K562 (cell line): ENCODE measurements around the gene ALG9. TPM values are rescaled to one million over a fixed set of nuclear protein-coding genes. Genes with fewer than 3 reads are reported as not detected.

Source experiments
- ARHGAP35 ChIP-seq: fragments of 450-650 bp; IDR thresholded peaks from 2 replicates; pipeline ENCODE4 v1.6.1; 2018; ENCODE audit not compliant: partially characterized antibody
- ATF1 ChIP-seq, 2 experiments: fragments of 450-650 bp in 1 of 2; IDR thresholded peaks; 2 replicates each; pipeline ENCODE4 v1.6.1; 2016; ENCODE audit warnings: missing compliant biosample characterization in 1 of 2, missing genetic modification characterization in 1 of 2
- CHD1 ChIP-seq: fragments of 200-600 bp; sonication (generic); IDR thresholded peaks from one replicate; pipeline ENCODE4 v1.6.1; 2012; ENCODE audit warnings: mild to moderate bottlenecking, moderate library complexity, low read length, inconsistent platforms
- CREM ChIP-seq: IDR thresholded peaks from 2 replicates; pipeline ENCODE4 v1.6.1; 2014; ENCODE audit warnings: antibody characterized with exemption, low read depth
- ETV5 ChIP-seq: sonication (generic); formaldehyde crosslinking; IDR thresholded peaks from 2 replicates; pipeline ENCODE4 v1.4.0; 2020; ENCODE audit warnings: low read depth, mild to moderate bottlenecking, missing genetic modification reagents
- EZH2 ChIP-seq: IDR thresholded peaks from 2 replicates; pipeline ENCODE4 v1.6.1; 2012; ENCODE audit warnings: low read depth, mild to moderate bottlenecking, inconsistent platforms, low read length, borderline replicate concordance
- GATAD2B ChIP-seq: fragments of 450-650 bp; IDR thresholded peaks from 2 replicates; pipeline ENCODE4 v1.6.1; 2017; ENCODE audit warnings: mild to moderate bottlenecking, borderline replicate concordance
- HDAC1 ChIP-seq, 2 experiments: fragments of 450-650 bp; IDR thresholded peaks; 2 replicates each; pipeline ENCODE4 v1.6.1; 2016 to 2017; ENCODE audit warnings: inconsistent platforms in 1 of 2, mild to moderate bottlenecking in 1 of 2, moderate library complexity in 1 of 2
- L3MBTL2 ChIP-seq: fragments of 450-650 bp; IDR thresholded peaks from 2 replicates; pipeline ENCODE4 v1.6.1; 2016; ENCODE audit warnings: mild to moderate bottlenecking, moderate library complexity
- NFRKB ChIP-seq: fragments of 450-650 bp; IDR thresholded peaks from 2 replicates; pipeline ENCODE4 v1.6.1; 2016; ENCODE audit warnings: low read depth
- PHF8 ChIP-seq: fragments of 200-600 bp; sonication (generic); IDR thresholded peaks from 2 replicates; pipeline ENCODE4 v1.6.1; 2012; ENCODE audit warnings: mixed run types, mild to moderate bottlenecking, inconsistent platforms, low read length, moderate library complexity, borderline replicate concordance
- PML ChIP-seq: IDR thresholded peaks from 2 replicates; pipeline ENCODE4 v1.6.1; 2012; ENCODE audit warnings: low read length, inconsistent platforms
- POLR2A ChIP-seq: fragments of 450-650 bp; conservative IDR thresholded peaks from 2 replicates; pipeline ENCODE4 v1.6.1; 2016
- POLR2G ChIP-seq: fragments of 200-400 bp; formaldehyde crosslinking; IDR thresholded peaks from 2 replicates; pipeline ENCODE4 v1.6.1; 2017; ENCODE audit warnings: low read depth, mild to moderate bottlenecking, antibody characterized with exemption, low read length, moderate library complexity
- RBFOX2 ChIP-seq: fragments of 200-400 bp; formaldehyde crosslinking; IDR thresholded peaks from 2 replicates; pipeline ENCODE4 v1.6.1; 2017; ENCODE audit warnings: low read depth, mild to moderate bottlenecking, low read length, moderate library complexity
- SIN3A ChIP-seq, 2 experiments: fragments of 150-350 bp in 1 of 2; IDR thresholded peaks; 2 replicates each; pipeline ENCODE4 v1.6.1; 2011 to 2016; ENCODE audit warnings: borderline replicate concordance in 2 of 2, low read depth in 2 of 2, low read length in 2 of 2, mild to moderate bottlenecking in 2 of 2, moderate library complexity in 2 of 2; ENCODE audit not compliant: control insufficient read depth in 1 of 2
- SP1 ChIP-seq: sonication (generic); formaldehyde crosslinking; IDR thresholded peaks from 2 replicates; pipeline ENCODE4 v1.8.1; 2022; ENCODE audit warnings: mild to moderate bottlenecking, missing genetic modification reagents
- SUPT5H ChIP-seq: fragments of 450-650 bp; IDR thresholded peaks from 2 replicates; pipeline ENCODE4 v1.6.1; 2016
- TEAD1 ChIP-seq, 2 experiments: fragments of 450-650 bp in 1 of 2; sonication (generic) in 1 of 2; formaldehyde crosslinking; IDR thresholded peaks; 2 replicates each; pipeline versions ENCODE4 v1.4.0 to v1.8.0; 2020 to 2022; ENCODE audit warnings: mild to moderate bottlenecking in 2 of 2, missing genetic modification reagents in 1 of 2
- ZBED1 ChIP-seq: IDR thresholded peaks from 2 replicates; pipeline ENCODE4 v1.6.1; 2014
- ZNF133 ChIP-seq: fragments of 250-450 bp; sonication (Bioruptor Pico); IDR thresholded peaks from 2 replicates; pipeline ENCODE4 v1.4.0; 2020; ENCODE audit warnings: mild to moderate bottlenecking
- ZSCAN32 ChIP-seq: fragments of 450-650 bp; formaldehyde crosslinking; IDR thresholded peaks from 2 replicates; pipeline ENCODE4 v1.4.0; 2020; ENCODE audit warnings: mild to moderate bottlenecking, moderate library complexity
- polyA plus RNA-seq, 8 experiments: library from polyadenylated mRNA; depleted of rRNA in 4 of 8; stranded (reverse) in 5 of 8; unstranded in 3 of 8; fragments of >200 nt; fragmentation: Nextera tagmentation in 2 of 8; fragmentation: Illumina TruSeq in 1 of 8; extraction: Ambion mirVana in 2 of 8; extraction: Trizol in 1 of 8; gene quantifications; 2 replicates each; pipeline versions ENCODE4 v1.2.1 to v1.2.3, GENCODE V29; 2011 to 2014; ENCODE audit warnings: inconsistent platforms in 1 of 8, missing spikeins in 1 of 8
- total RNA-seq, 7 experiments: library from RNA; depleted of rRNA in 6 of 7; stranded (reverse); fragments of >200 nt in 6 of 7; fragmentation: Illumina TruSeq in 2 of 7; extraction: Trizol in 2 of 7; gene quantifications; 2 replicates each; pipeline versions ENCODE4 v1.2.1 to v1.2.3, GENCODE V29; 2011 to 2021; ENCODE audit warnings: low replicate concordance in 1 of 7
- TF ChIP-seq, protein P1 (sequence below), 2 experiments: fragments of 450-650 bp; conservative IDR thresholded peaks; 2 replicates each; pipeline ENCODE4 v1.6.1; 2017; ENCODE audit warnings: mild to moderate bottlenecking in 2 of 2, moderate library complexity in 2 of 2
- TF ChIP-seq, protein P2 (sequence below): sonication (generic); formaldehyde crosslinking; IDR thresholded peaks from 2 replicates; pipeline ENCODE4 v1.8.0; 2022; ENCODE audit warnings: missing genetic modification reagents, mild to moderate bottlenecking, moderate library complexity, borderline replicate concordance
- TF ChIP-seq, protein P3 (sequence below): sonication (generic); formaldehyde crosslinking; IDR thresholded peaks from 2 replicates; pipeline ENCODE4 v1.9.0; 2022; ENCODE audit warnings: mild to moderate bottlenecking, missing genetic modification reagents
- TF ChIP-seq, protein P4 (sequence below): fragments of 250-450 bp; sonication (Bioruptor Pico); IDR thresholded peaks from 2 replicates; pipeline ENCODE4 v1.6.1; 2021; ENCODE audit warnings: mild to moderate bottlenecking

ALG9 gene
- total and polyA plus RNA-seq, 9 of the 15 experiments (the other 6 are each of a cell fraction or from before 2014, with no cell fraction given): 11.5 to 40.5 (median 24.9) TPM

DNA sequence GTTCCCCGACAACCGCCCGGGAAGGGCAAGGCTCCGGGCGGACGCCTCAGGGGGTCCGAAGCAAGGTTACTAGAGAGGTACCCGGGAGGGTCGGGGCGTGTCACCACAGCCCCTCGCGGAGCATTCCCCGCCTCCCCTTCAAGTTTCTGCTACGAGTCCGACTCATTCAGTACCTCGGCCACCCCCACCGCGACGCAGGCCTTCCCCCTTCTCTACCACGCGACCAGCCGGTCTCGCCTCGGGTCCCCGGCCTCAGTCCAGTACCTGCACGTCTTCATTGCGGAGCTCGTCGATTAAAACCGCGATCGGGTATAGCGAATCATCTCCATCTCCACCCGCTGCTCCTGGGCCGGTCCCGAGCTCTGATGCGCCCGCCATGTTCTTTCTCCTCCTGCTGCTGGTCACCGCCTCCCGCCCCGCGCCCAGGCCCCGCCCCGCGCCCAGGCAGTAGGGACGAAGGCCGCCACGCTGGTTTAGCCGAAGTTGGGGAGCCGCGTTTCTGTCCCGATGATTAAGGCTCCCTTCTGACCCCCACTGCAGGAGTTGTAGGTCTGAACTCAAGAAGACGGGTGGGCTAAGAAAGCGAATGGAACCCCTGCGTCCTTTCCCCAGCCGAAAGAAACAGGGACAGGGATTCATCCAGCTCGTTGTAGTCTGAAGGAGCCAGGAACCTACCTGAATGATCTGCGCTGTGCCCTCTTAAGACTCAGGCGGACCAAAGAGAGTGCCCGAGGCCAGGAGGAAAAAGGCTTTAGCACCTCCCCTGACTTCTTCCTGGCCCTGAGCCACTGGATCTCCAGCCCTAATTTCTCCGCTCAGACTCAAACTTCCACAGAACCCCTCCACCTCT lies 105.2 kb downstream of the ALG9 start, which contains the start of gene PPP2R1B (continued):
- TF ChIP-seq ATF1 (CRISPR knock-in tag; IDR thresholded peaks at IDR 0.05) (no peak), ATF1 (tag; IDR thresholded peaks at IDR 0.05) (0 out of 2 replicates have a peak, but pooled peaks have one; percentile 9), POLR2A (peak; percentile 92), HDAC1 (IDR thresholded peaks at IDR 0.05) (peak in 1 of 2 experiments; percentile 69; a peak in 1 of 4 replicates), RBFOX2 (peak; percentile 87), CREM (no peak), PHF8 (peak; percentile 94), CHD1 (peak; percentile 25), ZSCAN32 (CRISPR knock-in tag) (no peak), POLR2G (peak; percentile 82), TEAD1 (CRISPR knock-in tag; IDR thresholded peaks at IDR 0.05) (0 out of 4 replicates have a peak, but pooled peaks of 1 of the 2 experiments have one; percentile 39), PML (peak; percentile 64; the same call in 1 of the 2 replicates), ARHGAP35 (no peak), EZH2 (no peak), SUPT5H (peak; percentile 88), GATAD2B (no peak; the same call in 1 of the 2 replicates), NFRKB (peak; percentile 78; the same call in 1 of the 2 replicates), ZBED1 (0 out of 2 replicates have a peak, but pooled peaks have one; percentile 68), ZNF133 (CRISPR knock-in tag) (no peak), L3MBTL2 (peak; percentile 69), ETV5 (CRISPR knock-in tag) (peak; percentile 46; the same call in 1 of the 2 replicates), SIN3A (IDR thresholded peaks at IDR 0.05; ENCODE audit: borderline replicate concordance in 2 of 2, control insufficient read depth in 1 of 2, low read depth in 2 of 2, low read length in 2 of 2) (peak; percentile 57 to 58; a peak in 2 of 4 replicates), SP1 (peak; percentile 28; the same call in 1 of the 2 replicates)
- TF ChIP-seq, protein P1, sequence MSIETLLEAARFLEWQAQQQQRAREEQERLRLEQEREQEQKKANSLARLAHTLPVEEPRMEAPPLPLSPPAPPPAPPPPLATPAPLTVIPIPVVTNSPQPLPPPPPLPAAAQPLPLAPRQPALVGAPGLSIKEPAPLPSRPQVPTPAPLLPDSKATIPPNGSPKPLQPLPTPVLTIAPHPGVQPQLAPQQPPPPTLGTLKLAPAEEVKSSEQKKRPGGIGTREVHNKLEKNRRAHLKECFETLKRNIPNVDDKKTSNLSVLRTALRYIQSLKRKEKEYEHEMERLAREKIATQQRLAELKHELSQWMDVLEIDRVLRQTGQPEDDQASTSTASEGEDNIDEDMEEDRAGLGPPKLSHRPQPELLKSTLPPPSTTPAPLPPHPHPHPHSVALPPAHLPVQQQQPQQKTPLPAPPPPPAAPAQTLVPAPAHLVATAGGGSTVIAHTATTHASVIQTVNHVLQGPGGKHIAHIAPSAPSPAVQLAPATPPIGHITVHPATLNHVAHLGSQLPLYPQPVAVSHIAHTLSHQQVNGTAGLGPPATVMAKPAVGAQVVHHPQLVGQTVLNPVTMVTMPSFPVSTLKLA (conservative IDR thresholded peaks at IDR 0.05): peak; percentile 14 to 73; a peak in 3 of 4 replicates
- TF ChIP-seq, protein P2, sequence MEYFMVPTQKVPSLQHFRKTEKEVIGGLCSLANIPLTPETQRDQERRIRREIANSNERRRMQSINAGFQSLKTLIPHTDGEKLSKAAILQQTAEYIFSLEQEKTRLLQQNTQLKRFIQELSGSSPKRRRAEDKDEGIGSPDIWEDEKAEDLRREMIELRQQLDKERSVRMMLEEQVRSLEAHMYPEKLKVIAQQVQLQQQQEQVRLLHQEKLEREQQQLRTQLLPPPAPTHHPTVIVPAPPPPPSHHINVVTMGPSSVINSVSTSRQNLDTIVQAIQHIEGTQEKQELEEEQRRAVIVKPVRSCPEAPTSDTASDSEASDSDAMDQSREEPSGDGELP (CRISPR knock-in tag): peak; percentile 44; the same call in 1 of the 2 replicates
- TF ChIP-seq, protein P3, sequence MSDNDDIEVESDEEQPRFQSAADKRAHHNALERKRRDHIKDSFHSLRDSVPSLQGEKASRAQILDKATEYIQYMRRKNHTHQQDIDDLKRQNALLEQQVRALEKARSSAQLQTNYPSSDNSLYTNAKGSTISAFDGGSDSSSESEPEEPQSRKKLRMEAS: peak; percentile 60
- TF ChIP-seq, protein P4, sequence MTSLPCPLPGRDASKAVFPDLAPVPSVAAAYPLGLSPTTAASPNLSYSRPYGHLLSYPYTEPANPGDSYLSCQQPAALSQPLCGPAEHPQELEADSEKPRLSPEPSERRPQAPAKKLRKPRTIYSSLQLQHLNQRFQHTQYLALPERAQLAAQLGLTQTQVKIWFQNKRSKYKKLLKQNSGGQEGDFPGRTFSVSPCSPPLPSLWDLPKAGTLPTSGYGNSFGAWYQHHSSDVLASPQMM (CRISPR knock-in tag): no peak
